HPDE6-E6E7 (cell line): ENCODE measurements around the gene EXOC2.
"Not testable (repeated sequence)": the region's sequence is repeated elsewhere in the genome, so short reads cannot be mapped to it uniquely, and the experiment has no call there.

ENCODE experiments used
- DNase-seq: peaks from one replicate; pipeline ENCODE4 v3.0.0; 2011; ENCODE audit warnings: missing footprints; ENCODE audit errors: extremely low spot score

Gene EXOC2

GRCh38 chr6:628766-629165 lies 64.2 kb downstream of the EXOC2 start:
- no peak for DNase-seq

- DNase-seq: no peak
Observed at GRCh38 chr6:626236-626635, 66.7 kb downstream of the EXOC2 start.

GRCh38 chr6:624979-625378 lies 68.0 kb downstream of the EXOC2 start:
- no peak for DNase-seq

DNA sequence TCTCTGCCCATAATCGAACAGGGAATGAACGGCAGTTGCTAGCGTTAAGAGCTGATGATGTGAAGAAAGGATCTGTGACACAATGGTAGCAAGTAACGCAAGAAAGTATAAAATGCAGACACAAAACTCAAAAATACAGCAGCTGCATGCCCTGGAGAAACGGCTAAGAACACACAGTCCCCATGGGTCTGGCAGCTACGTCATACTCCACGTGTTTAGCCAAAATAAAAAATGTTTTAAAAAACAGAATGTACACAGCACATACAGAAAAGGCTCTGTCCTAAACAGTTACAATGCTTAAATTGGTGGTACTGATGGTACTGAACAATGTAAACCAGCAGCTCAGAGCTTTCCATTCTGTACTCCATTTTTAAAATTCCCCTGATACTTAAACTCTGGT lies 70.5 kb downstream of the EXOC2 start:
- DNase-seq: no peak

DNA sequence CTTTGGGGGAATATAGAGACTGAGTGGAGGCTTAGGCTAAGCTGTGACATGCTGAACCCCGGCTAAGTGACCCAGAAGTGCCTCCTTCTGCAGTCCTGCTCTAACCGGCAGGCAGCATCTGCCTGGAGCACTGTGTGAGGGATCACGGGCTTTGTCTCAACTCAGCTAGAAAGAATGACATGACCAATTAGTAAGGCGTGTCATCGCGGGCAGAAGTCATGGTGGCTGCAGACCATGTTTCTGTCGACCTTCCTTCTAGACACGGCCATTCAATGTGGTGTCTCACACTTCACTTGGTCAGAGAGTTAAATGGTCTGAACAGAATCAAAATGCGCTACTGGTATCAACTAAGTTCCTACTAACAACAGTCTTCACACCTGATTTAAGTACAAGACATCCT lies 71.0 kb downstream of the EXOC2 start:
- no peak for DNase-seq

- DNase-seq: no peak
Observed at GRCh38 chr6:620950-621349, 72.0 kb downstream of the EXOC2 start.

GRCh38 chr6:620166-620565 lies 72.8 kb downstream of the EXOC2 start:
- no peak for DNase-seq

GRCh38 chr6:617456-618100 lies 75.4 kb downstream of the EXOC2 start:
- peak; percentile 3 for DNase-seq

DNA sequence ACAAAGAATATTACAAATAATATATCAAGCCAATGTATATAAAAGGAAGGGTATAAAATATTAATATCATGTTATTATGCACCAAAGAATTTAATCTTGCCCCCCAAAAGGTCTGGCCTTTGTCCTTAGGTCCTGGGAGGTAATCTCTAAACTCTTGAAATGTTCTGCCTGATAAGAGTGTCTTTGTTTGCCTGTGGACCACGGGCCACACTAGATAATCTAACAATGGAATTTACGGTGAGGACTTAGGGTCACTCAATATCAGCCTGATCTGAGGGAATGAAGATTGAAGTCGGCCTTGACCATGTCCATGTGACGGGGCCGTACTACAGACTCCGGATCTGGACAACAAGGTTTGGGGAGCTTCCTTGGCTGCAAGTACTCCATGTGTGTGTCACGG lies 79.0 kb downstream of the EXOC2 start:
- no peak for DNase-seq

GRCh38 chr6:611928-612327 lies 81.0 kb downstream of the EXOC2 start:
- DNase-seq: no peak

DNA sequence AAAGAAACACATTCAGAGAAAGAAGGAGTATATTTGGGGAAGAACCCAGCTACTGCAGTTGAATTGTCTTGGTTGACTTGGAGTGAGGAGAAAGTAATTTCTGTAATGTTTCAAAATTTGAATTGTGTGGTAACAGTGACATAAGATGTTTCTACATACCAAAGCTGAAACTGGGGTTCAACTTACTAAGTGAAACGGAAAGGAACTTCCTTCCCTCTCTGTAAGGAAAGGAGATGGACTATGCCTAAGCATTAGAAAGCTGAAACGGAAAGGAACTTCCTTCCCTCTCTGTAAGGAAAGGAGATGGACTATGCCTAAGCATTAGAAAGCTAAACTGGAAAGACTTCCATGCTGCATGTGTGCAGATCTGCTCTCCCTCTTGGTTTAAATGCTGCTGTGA lies 82.1 kb downstream of the EXOC2 start:
- no peak for DNase-seq

- DNase-seq: no peak
Observed at GRCh38 chr6:609905-610304, 83.0 kb downstream of the EXOC2 start.

DNA sequence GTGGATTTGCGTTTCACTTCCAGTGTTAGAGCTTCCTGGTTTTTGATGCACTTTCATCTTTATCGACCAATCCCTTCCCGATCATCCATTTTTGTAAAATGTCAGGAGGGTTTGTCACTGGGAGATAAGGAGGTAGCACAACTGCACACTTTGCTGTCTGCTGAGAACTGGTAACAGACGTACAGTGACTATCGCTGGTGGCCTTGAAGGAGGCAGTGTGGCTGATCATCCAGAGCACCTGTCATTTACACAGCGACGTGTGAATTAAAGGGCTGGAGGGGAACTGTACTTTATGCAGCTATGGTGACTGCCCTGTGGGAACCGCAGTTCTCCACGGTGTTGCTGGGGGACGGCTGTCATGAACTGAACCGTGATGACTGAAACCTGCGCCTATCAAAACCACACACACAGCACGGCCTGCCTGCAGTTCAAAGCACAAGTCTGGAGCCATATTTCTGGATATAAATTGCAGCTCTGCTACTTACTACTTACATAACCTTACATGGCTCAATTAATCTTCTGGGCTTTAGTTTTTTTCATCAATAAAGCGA lies 86.0 kb downstream of the EXOC2 start:
- no peak for DNase-seq

DNA sequence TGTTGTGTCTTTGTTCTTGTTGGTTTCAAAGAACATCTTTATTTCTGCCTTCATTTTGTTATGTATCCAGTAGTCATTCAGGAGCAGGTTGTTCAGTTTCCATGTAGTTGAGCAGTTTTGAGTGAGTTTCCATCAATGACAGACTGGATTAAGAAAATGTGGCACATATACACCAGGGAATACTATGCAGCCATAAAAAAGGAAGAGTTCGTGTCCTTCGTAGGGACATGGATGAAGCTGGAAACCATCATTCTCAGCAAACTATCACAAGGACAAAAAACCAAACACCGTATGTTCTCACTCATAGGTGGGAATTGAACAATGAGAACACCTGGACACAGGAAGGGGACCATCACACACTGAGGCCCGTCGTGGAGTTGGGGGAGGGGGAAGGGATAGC lies 87.0 kb downstream of the EXOC2 start:
- not testable (repeated sequence) for DNase-seq

- DNase-seq: no peak
Observed at GRCh38 chr6:604579-604978, 88.4 kb downstream of the EXOC2 start.

DNA sequence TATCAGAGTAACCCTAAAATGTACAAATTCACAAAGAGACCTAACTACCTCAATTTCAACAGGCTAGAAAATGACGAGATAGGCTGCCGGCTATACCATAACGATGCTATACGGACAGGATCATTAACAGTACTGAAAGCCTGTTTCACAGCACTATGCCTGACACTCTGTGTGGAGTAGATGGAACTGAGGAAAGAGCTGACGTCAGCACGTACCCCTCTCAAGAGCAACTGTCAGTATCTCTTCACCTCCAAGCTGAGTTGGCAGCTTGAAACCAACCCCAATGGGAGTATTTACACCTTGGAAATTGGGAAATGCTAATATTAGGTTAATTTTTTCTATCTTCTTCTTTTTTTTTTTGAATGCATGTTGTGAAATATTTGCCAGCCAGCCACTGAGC lies 89.7 kb downstream of the EXOC2 start:
- no peak for DNase-seq

DNA sequence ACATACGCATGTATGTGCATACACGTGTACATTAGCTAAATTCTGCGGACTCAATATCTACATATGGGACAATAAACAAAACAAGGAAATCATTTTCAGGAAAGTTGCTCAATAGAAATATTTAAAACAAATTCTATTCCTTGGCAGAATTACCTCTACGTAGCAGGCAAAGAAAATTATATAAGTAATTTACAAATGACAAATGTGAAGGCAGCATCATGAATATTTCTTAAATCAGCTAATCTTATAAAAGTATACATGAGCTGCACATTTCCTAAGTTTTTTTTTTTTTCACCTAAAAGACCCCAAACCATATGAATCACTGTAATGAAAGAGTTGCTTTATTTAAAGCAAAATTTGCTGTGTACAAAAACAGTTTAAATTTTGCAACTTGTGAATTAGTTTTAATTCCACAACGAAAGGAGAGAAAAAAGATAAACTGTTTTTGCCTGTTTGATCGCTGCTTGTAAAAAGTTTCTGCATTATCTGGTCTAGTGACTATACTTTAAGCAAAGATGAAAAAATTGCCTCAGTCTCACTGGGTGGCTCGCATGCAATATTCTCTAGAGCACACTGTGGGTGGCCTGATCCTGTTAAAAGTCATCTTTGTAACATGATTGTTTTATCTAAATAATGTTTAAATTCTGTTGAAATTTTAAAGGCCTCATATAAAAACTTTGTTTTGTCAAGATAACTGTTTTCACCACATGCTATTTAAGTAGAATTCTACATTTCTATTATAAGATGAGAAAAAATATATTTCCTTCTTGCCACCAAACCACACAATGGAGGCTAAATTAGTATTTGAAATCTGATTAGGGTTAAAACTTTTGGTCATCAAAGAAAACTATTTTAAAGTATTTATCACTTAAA lies 93.1 kb downstream of the EXOC2 start:
- no peak for DNase-seq

- DNase-seq: no peak
Observed at GRCh38 chr6:593907-594212, 99.1 kb downstream of the EXOC2 start.

- no peak for DNase-seq
Observed at GRCh38 chr6:593139-593906, 99.6 kb downstream of the EXOC2 start.

DNA sequence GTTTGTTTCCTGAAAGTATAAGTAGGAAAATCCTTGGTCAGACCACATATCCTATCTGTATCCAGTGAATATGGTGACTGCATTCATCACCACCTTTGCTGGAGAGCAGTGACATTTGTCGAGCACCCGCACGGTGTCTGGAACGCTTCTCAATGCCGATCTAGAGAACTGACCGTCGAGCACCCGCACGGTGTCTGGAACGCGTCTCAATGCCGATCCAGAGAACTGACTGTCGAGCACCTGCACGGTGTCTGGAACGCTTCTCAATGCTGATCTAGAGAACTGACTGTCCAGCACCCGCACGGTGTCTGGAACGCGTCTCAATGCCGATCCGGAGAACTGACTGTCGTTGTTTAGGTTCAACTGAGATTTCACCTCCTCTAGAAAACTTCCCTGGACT lies 103.8 kb downstream of the EXOC2 start:
- no peak for DNase-seq

- no peak for DNase-seq
Observed at GRCh38 chr6:586553-586952, 106.4 kb downstream of the EXOC2 start.

GRCh38 chr6:583635-584034 lies 109.3 kb downstream of the EXOC2 start:
- no peak for DNase-seq

DNA sequence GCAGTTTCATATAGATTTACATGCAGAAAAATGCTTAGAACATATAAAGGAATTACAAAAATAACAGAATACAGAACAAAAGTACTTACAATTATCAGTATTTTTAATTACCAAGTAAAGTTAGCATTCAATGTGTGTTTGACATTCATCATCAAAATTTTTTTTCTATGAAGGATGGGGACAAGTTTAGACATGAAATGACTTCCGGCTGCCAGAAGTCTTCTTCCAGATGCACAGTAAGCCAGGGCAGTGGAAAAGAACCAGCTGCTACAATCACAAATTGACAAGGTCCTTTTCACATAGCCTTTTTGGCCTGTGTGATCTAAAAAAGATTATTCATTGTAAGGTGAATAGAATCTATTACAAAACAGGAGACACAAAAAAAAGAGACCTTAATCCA lies 109.8 kb downstream of the EXOC2 start:
- peak; percentile 40 for DNase-seq
